Liver (tissue), 9 donors: Measurements from ENCODE around the gene KRTAP4-11. TPM values are rescaled to one million over a fixed set of nuclear protein-coding genes. Genes with fewer than 3 reads are reported as not detected.

Source experiments
- DNase-seq: peaks from one replicate; pipeline ENCODE4 v3.0.0-alpha.2; 2017; ENCODE audit warnings: low spot score
- H3K27ac ChIP-seq, 2 donors: one replicate each; pipeline ENCODE4 v1.7.0; 2013; ENCODE audit warnings: inconsistent platforms in 2 of 2, low read length in 2 of 2, control low read depth in 1 of 2, low read depth in 1 of 2, mild to moderate bottlenecking in 1 of 2
- H3K27me3 ChIP-seq, 4 donors: one replicate each; pipeline versions ENCODE4 v1.6.1 to v1.7.0; 2013; ENCODE audit warnings: low read length in 3 of 4, inconsistent platforms in 1 of 4, mild to moderate bottlenecking in 1 of 4, moderate library complexity in 1 of 4; ENCODE audit not compliant: control insufficient read depth in 4 of 4, insufficient read depth in 4 of 4
- H3K36me3 ChIP-seq, 4 donors: one replicate each; pipeline versions ENCODE4 v1.6.1 to v1.7.0; 2013; ENCODE audit warnings: low read length in 3 of 4, mild to moderate bottlenecking in 3 of 4, low read depth in 1 of 4, moderate library complexity in 1 of 4; ENCODE audit not compliant: control insufficient read depth in 4 of 4, insufficient read depth in 3 of 4
- H3K4me1 ChIP-seq, 4 donors: one replicate each; pipeline versions ENCODE4 v1.6.1 to v1.7.0; 2013; ENCODE audit warnings: low read length in 3 of 4, mild to moderate bottlenecking in 3 of 4, moderate library complexity in 1 of 4; ENCODE audit not compliant: control insufficient read depth in 4 of 4, insufficient read depth in 4 of 4
- H3K4me3 ChIP-seq, 3 donors: one replicate each; pipeline versions ENCODE4 v1.6.1 to v1.7.0; 2013; ENCODE audit warnings: low read length in 3 of 3, control low read depth in 1 of 3, low read depth in 1 of 3, mild to moderate bottlenecking in 1 of 3
- H3K9ac ChIP-seq, 2 donors: one replicate each; pipeline ENCODE4 v1.7.0; 2013; ENCODE audit warnings: low read length in 2 of 2, mild to moderate bottlenecking in 2 of 2, moderate library complexity in 2 of 2, control low read depth in 1 of 2, low read depth in 1 of 2
- H3K9me3 ChIP-seq, 4 donors: one replicate each; pipeline versions ENCODE4 v1.6.1 to v1.7.0; 2013; ENCODE audit warnings: low read length in 3 of 4; ENCODE audit not compliant: control insufficient read depth in 4 of 4
- ATF3 ChIP-seq: IDR thresholded peaks from 2 replicates; pipeline ENCODE4 v1.6.1; 2016; ENCODE audit warnings: antibody characterized with exemption
- EGR1 ChIP-seq, 2 donors: IDR thresholded peaks; 2 replicates each; pipeline ENCODE4 v1.6.1; 2016 to 2018; ENCODE audit warnings: antibody characterized with exemption in 2 of 2, low read depth in 2 of 2
- FOXA1 ChIP-seq: IDR thresholded peaks from 2 replicates; pipeline ENCODE4 v1.6.1; 2016; ENCODE audit warnings: antibody characterized with exemption
- FOXA2 ChIP-seq: IDR thresholded peaks from 2 replicates; pipeline ENCODE4 v1.6.1; 2016; ENCODE audit warnings: antibody characterized with exemption
- GABPA ChIP-seq, 2 donors: IDR thresholded peaks in 1 of 2; conservative IDR thresholded peaks in 1 of 2; 2 replicates each; pipeline ENCODE4 v1.6.1; 2016; ENCODE audit warnings: antibody characterized with exemption in 2 of 2, mild to moderate bottlenecking in 1 of 2, moderate library complexity in 1 of 2
- HNF4A ChIP-seq, 2 donors: conservative IDR thresholded peaks; 2 replicates each; pipeline ENCODE4 v1.6.1; 2016; ENCODE audit warnings: antibody characterized with exemption in 2 of 2, mild to moderate bottlenecking in 2 of 2
- HNF4G ChIP-seq: IDR thresholded peaks from 2 replicates; pipeline ENCODE4 v1.6.1; 2016; ENCODE audit warnings: antibody characterized with exemption
- JUND ChIP-seq, 2 donors: IDR thresholded peaks; 2 replicates each; pipeline ENCODE4 v1.6.1; 2016; ENCODE audit warnings: antibody characterized with exemption in 2 of 2
- MAX ChIP-seq: IDR thresholded peaks from 2 replicates; pipeline ENCODE4 v1.6.1; 2016; ENCODE audit warnings: antibody characterized with exemption
- NR2F2 ChIP-seq: IDR thresholded peaks from 2 replicates; pipeline ENCODE4 v1.6.1; 2016; ENCODE audit warnings: antibody characterized with exemption
- RAD21 ChIP-seq, 2 donors: IDR thresholded peaks; 2 replicates each; pipeline ENCODE4 v1.6.1; 2016; ENCODE audit warnings: antibody characterized with exemption in 2 of 2, mild to moderate bottlenecking in 2 of 2
- REST ChIP-seq: IDR thresholded peaks from 2 replicates; pipeline ENCODE4 v1.6.1; 2016; ENCODE audit warnings: antibody characterized with exemption, mild to moderate bottlenecking
- RXRA ChIP-seq, 2 donors: IDR thresholded peaks; 2 replicates each; pipeline ENCODE4 v1.6.1; 2017 to 2018; ENCODE audit warnings: antibody characterized with exemption in 2 of 2, mild to moderate bottlenecking in 1 of 2
- SP1 ChIP-seq: IDR thresholded peaks from 2 replicates; pipeline ENCODE4 v1.6.1; 2018; ENCODE audit warnings: antibody characterized with exemption, mild to moderate bottlenecking
- TAF1 ChIP-seq: conservative IDR thresholded peaks from 2 replicates; pipeline ENCODE4 v1.6.1; 2016; ENCODE audit warnings: antibody characterized with exemption, mild to moderate bottlenecking
- YY1 ChIP-seq: IDR thresholded peaks from 2 replicates; pipeline ENCODE4 v1.6.1; 2016; ENCODE audit warnings: antibody characterized with exemption, mild to moderate bottlenecking
- ZBTB33 ChIP-seq: IDR thresholded peaks from 2 replicates; pipeline ENCODE4 v1.6.1; 2016; ENCODE audit warnings: antibody characterized with exemption
- WGBS: extraction: QIAGEN DNeasy Blood & Tissue Kit; methylation state at CpG from one replicate; pipeline ENCODE4 v1.1.7; 2013; 5-methylcytosine and 5-hydroxymethylcytosine counted together
- polyA plus RNA-seq, 2 donors: library from polyadenylated mRNA; stranded (reverse) in 1 of 2; unstranded in 1 of 2; fragments of 200-250 nt in 1 of 2; fragments of >200 nt in 1 of 2; fragmentation: Nextera tagmentation in 1 of 2; extraction: Ambion mirVana in 1 of 2; gene quantifications; one replicate each; pipeline versions ENCODE4 v1.2.1 to v1.2.3, GENCODE V29; 2013 to 2015
- total RNA-seq, 2 donors: library from RNA; depleted of rRNA; stranded (reverse); fragments of >200 nt; gene quantifications; one replicate each; pipeline ENCODE4 v1.2.3, GENCODE V29; 2014
- donor health status: healthy.
- donor health status: healthy.
- donor health status: healthy.
- donor health status: healthy.
- donor health status: healthy.

The KRTAP4-11 gene
- total and polyA plus RNA-seq, 4 donors = not detected

GRCh38 chr17:41144846-41145245, 26.7 kb upstream of the KRTAP4-11 start:
- H3K4me3 ChIP-seq = no peak overlapping the region
- no peak for TF ChIP-seq ATF3
- no peak for TF ChIP-seq JUND (IDR thresholded peaks at IDR 0.05)
- no peak for TF ChIP-seq FOXA2
- TF ChIP-seq EGR1 (IDR thresholded peaks at IDR 0.05; ENCODE audit: low read depth in 2 of 2) = no peak
- TF ChIP-seq SP1 = no peak
- no peak for TF ChIP-seq RXRA (IDR thresholded peaks at IDR 0.05)
- no peak for TF ChIP-seq TAF1
- no peak for TF ChIP-seq YY1
- TF ChIP-seq RAD21 (IDR thresholded peaks at IDR 0.05) = no peak
- no peak for TF ChIP-seq FOXA1
- no peak for TF ChIP-seq HNF4A (conservative IDR thresholded peaks at IDR 0.05)
- no peak for TF ChIP-seq NR2F2
- no peak for TF ChIP-seq HNF4G
- no peak for TF ChIP-seq GABPA (IDR thresholded peaks at IDR 0.05 in 1 of 2, conservative IDR thresholded peaks at IDR 0.05 in 1 of 2)
- TF ChIP-seq ZBTB33 = no peak
- TF ChIP-seq REST = no peak
- no peak for TF ChIP-seq MAX
- WGBS = 84% methylated on average over 1 of the region's 1 CpG

GRCh38 chr17:41141361-41141760, 23.2 kb upstream of the KRTAP4-11 start:
- peaks cover 0 to 4% (median under 1%) of the 10 kb centered on the region in 4 donors for H3K27me3 ChIP-seq
- TF ChIP-seq RAD21 (IDR thresholded peaks at IDR 0.05) (no peak), SP1 (no peak), EGR1 (IDR thresholded peaks at IDR 0.05; ENCODE audit: low read depth in 2 of 2) (no peak), YY1 (no peak), ZBTB33 (no peak), REST (no peak), FOXA2 (no peak), NR2F2 (no peak), TAF1 (no peak)
- no peaks in the 10 kb centered on the region for H3K4me1 ChIP-seq
- H3K4me3 ChIP-seq = no peak overlapping the region
- DNase-seq = no peak
- H3K9ac ChIP-seq = no peak overlapping the region
- no peak overlapping the region for H3K27ac ChIP-seq
- peaks cover 5 to 27% (median 11%) of the 10 kb centered on the region in 4 donors for H3K9me3 ChIP-seq
- no peaks in the 10 kb centered on the region for H3K36me3 ChIP-seq

More at GRCh38 chr17:41144846-41145245, 26.7 kb upstream of the KRTAP4-11 start:
- no peak for DNase-seq
- no peaks in the 10 kb centered on the region for H3K36me3 ChIP-seq
- no peaks in the 10 kb centered on the region for H3K4me1 ChIP-seq
- no peak overlapping the region for H3K27ac ChIP-seq
- peaks cover 0 to 3% (median 0%) of the 10 kb centered on the region in 4 donors for H3K27me3 ChIP-seq
- no peak overlapping the region for H3K9ac ChIP-seq
- H3K9me3 ChIP-seq = peaks cover 5 to 27% (median 9%) of the 10 kb centered on the region in 4 donors
